ENCODE data around the gene ACAP1.

GRCh38 chr17:7340179-7340578 is 3.9 kb downstream of the ACAP1 start:
- no peak for TF ChIP-seq CTCF (IDR thresholded peaks at IDR 0.05; ENCODE audit: low read depth, low read length, missing input control)
- TF ChIP-seq TAF1 (conservative IDR thresholded peaks at IDR 0.05): no peak
- TF ChIP-seq EGR1 (IDR thresholded peaks at IDR 0.05; ENCODE audit: low read depth in 2 of 2): no peak
- no peak for TF ChIP-seq REST (IDR thresholded peaks at IDR 0.05)
